ENCODE data around the gene TES. TPM values are rescaled to one million over a fixed set of nuclear protein-coding genes. Genes with fewer than 3 reads are reported as not detected.

TES gene
- total and polyA plus RNA-seq, 4 experiments from 2014 or later = 109 to 248 (median 154) TPM

DNA sequence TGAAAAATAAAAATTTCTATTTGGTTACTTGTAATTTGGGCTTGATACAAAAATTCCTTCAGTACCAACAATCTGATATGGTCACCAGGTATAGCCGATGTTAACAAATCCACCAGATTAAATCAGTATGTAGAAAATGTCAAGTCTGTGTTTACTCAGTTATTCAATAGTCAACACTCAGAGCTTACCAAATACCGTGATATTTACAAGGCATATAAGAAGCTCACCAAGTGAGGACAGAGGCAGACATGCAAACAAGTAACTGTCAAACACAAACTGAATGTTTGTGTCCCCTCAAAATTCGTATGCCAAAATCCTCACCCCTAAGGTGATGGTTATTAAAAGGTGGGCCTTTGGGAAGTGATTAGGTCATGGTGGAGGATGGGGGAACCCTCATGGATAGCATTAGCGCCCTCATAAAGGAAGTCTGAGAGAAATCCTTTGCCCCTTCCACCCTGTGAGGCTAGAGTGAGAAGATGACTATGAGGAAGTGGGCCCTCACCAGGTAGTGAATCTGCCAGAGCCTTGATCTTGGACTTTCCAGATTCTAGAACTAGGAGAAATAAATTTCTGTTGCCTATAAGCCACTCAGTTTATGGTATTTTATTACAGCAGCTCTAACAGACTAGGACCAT is 63.1 kb downstream of the TES start:
- Mint-ChIP-seq H3K27ac (no peak overlapping the region), H3K27me3 (peaks cover 7 to 30% of the 10 kb centered on the region in 2 donors), H3K36me3 (no peaks in the 10 kb centered on the region), H3K4me3 (no peak overlapping the region), H3K9me3 (no peaks in the 10 kb centered on the region), H3K4me1 (no peaks in the 10 kb centered on the region)
- Histone ChIP-seq H3K27me3 (ENCODE audit: insufficient read depth, low read length) (no peaks in the 10 kb centered on the region), H3K27ac (ENCODE audit: low read depth, low read length) (no peak overlapping the region), H3K36me3 (ENCODE audit: insufficient read depth, low read length) (no peaks in the 10 kb centered on the region), H3K9me3 (ENCODE audit: control insufficient read depth in 1 of 2, low read length in 2 of 2) (no peaks in the 10 kb centered on the region), H3K4me3 (ENCODE audit: low read length in 2 of 2) (no peak overlapping the region), H3K4me1 (ENCODE audit: insufficient read depth, low read length) (no peaks in the 10 kb centered on the region)
- CTCF ChIA-PET (ENCODE audit: partially characterized antibody) = interaction anchor here (1.0 kb wide), 1 partner anchor 14 kb away, joined by 3 read pairs; no protein-coding TSS in a partner anchor
- intact Hi-C loops (cut with micrococcal nuclease) = no loop called here
- POLR2A ChIA-PET (ENCODE audit: partially characterized antibody) = no interaction called here
- DNase-seq = no peak

DNA sequence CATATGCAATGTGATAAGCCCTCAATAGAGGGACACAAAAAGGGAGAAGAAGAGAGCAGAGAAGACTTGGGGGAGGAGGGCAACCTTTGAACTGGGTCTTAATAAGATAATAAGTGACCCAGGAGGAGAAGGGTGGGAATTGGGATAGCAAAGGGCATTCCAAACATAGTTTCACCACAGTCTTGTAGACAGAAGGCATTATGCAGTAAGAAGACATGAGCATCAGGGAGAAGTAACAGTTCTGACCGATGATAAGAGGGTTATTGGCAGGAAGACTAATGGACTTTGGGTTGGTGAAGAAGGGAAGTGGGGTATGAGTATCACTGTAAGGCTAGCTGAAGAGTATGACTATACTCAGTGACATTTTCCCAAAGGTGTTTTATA is 63.6 kb downstream of the TES start:
- no peak overlapping the region for H3K4me3 Mint-ChIP-seq

DNA sequence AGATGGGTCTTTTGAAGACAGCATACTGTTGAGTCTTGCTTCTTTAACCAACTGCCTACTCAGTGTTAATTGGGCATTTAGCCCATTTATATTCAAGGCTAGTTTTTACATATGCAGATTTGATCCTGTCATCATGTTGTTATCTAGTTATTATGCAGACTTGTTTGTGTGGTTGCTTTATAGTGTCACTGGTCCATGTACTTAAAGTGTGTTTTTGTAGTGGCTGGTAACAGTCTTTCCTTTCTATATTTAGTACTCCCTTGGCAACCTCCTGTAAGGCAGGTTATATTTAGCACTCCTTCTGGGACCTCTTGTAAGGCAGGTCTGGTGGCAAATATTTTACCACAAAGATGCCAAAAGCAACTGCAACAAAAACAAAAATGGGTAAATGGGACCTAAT is 66.7 kb downstream of the TES start:
- no peak overlapping the region for H3K4me3 Mint-ChIP-seq
- no peaks in the 10 kb centered on the region for H3K4me1 Mint-ChIP-seq
- no peaks in the 10 kb centered on the region for H3K9me3 Mint-ChIP-seq
- Histone ChIP-seq H3K4me3 (ENCODE audit: low read length in 2 of 2) (no peak overlapping the region), H3K27me3 (ENCODE audit: insufficient read depth, low read length) (no peaks in the 10 kb centered on the region), H3K27ac (ENCODE audit: low read depth, low read length) (no peak overlapping the region), H3K36me3 (ENCODE audit: insufficient read depth, low read length) (no peaks in the 10 kb centered on the region), H3K4me1 (ENCODE audit: insufficient read depth, low read length) (no peaks in the 10 kb centered on the region), H3K9me3 (ENCODE audit: control insufficient read depth in 1 of 2, low read length in 2 of 2) (no peaks in the 10 kb centered on the region)
- no peaks in the 10 kb centered on the region for H3K36me3 Mint-ChIP-seq
- no peak for DNase-seq
- H3K27ac Mint-ChIP-seq = no peak overlapping the region
- intact Hi-C loops (cut with micrococcal nuclease) = no loop called here
- peaks cover 5 to 26% of the 10 kb centered on the region in 2 donors for H3K27me3 Mint-ChIP-seq
- CTCF ChIA-PET (ENCODE audit: partially characterized antibody) = no interaction called here
- POLR2A ChIA-PET (ENCODE audit: partially characterized antibody) = no interaction called here

More for the DNA sequence above, 63.6 kb downstream of the TES start:
- Histone ChIP-seq H3K9me3 (ENCODE audit: control insufficient read depth in 1 of 2, low read length in 2 of 2) (no peaks in the 10 kb centered on the region), H3K36me3 (ENCODE audit: insufficient read depth, low read length) (no peaks in the 10 kb centered on the region), H3K27me3 (ENCODE audit: insufficient read depth, low read length) (no peaks in the 10 kb centered on the region), H3K4me3 (ENCODE audit: low read length in 2 of 2) (no peak overlapping the region), H3K4me1 (ENCODE audit: insufficient read depth, low read length) (no peaks in the 10 kb centered on the region), H3K27ac (ENCODE audit: low read depth, low read length) (no peak overlapping the region)
- DNase-seq = no peak
- no peaks in the 10 kb centered on the region for H3K4me1 Mint-ChIP-seq
- POLR2A ChIA-PET (ENCODE audit: partially characterized antibody) = no interaction called here
- peaks cover 5 to 28% of the 10 kb centered on the region in 2 donors for H3K27me3 Mint-ChIP-seq
- no peak overlapping the region for H3K27ac Mint-ChIP-seq
- H3K36me3 Mint-ChIP-seq = no peaks in the 10 kb centered on the region
- H3K9me3 Mint-ChIP-seq = no peaks in the 10 kb centered on the region
- CTCF ChIA-PET (ENCODE audit: partially characterized antibody) = interaction anchor here (1.0 kb wide), 1 partner anchor 15 kb away, joined by 3 read pairs; no protein-coding TSS in a partner anchor
- intact Hi-C loops (cut with micrococcal nuclease) = no loop called here

DNA sequence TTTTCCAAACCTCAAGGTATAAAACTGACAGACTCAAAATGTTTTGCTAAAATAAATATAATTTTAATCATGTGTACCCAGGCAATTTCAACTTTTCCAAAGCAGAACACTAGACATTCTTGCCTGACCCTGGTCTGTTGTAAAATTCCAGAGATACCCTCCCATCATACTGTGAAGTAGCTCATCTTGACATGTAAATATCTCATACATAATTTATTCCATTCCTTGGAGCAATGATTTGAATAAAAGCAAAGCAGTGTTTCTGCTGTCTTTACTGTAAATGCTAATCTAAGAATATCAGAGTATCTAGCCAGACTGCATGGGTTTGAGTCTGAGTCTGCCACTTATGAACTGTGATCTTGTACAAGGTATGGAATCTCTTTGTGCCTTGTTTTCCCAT is 68.9 kb downstream of the TES start:
- CTCF ChIA-PET (ENCODE audit: partially characterized antibody) = interaction anchor here (0.6 to 1.3 kb wide), 4 partner anchors 9 to 312 kb away, joined by 3 read pairs; no protein-coding TSS in a partner anchor
- H3K27ac Mint-ChIP-seq = no peak overlapping the region
- no peak overlapping the region for H3K4me3 Mint-ChIP-seq
- H3K9me3 Mint-ChIP-seq = no peaks in the 10 kb centered on the region
- H3K36me3 Mint-ChIP-seq = no peaks in the 10 kb centered on the region
- POLR2A ChIA-PET (ENCODE audit: partially characterized antibody) = no interaction called here
- no peaks in the 10 kb centered on the region for H3K4me1 Mint-ChIP-seq
- Histone ChIP-seq H3K9me3 (ENCODE audit: control insufficient read depth in 1 of 2, low read length in 2 of 2) (no peaks in the 10 kb centered on the region), H3K36me3 (ENCODE audit: insufficient read depth, low read length) (no peaks in the 10 kb centered on the region), H3K27me3 (ENCODE audit: insufficient read depth, low read length) (no peaks in the 10 kb centered on the region), H3K4me3 (ENCODE audit: low read length in 2 of 2) (no peak overlapping the region), H3K4me1 (ENCODE audit: insufficient read depth, low read length) (no peaks in the 10 kb centered on the region), H3K27ac (ENCODE audit: low read depth, low read length) (no peak overlapping the region)
- peaks cover 5 to 24% of the 10 kb centered on the region in 2 donors for H3K27me3 Mint-ChIP-seq
- intact Hi-C loops (cut with micrococcal nuclease) = no loop called here
- no peak for DNase-seq

DNA sequence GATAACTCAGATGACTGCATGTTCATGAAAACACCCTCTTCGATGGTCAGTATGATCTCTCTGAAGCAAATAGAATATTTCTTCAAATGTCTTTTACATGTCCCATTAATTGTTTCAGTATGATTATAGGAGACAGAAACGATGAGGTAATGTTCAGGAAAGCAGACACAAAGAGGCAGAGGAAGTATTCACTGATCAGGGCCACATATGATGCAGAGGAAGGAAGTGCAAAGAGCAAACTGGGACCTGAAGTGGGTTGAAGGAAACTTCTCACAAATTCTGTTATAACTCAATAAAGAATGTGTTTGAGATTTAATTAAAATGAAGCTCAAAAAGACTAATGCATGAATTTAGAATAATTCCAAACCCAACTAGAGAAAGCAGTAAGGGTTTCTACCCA is 70.5 kb downstream of the TES start:
- no peak overlapping the region for H3K4me3 ChIP-seq (ENCODE audit: low read length in 2 of 2)
- Mint-ChIP-seq H3K27me3 (peaks cover 5 to 21% of the 10 kb centered on the region in 2 donors), H3K4me3 (no peak overlapping the region), H3K36me3 (no peaks in the 10 kb centered on the region), H3K27ac (no peak overlapping the region), H3K9me3 (no peaks in the 10 kb centered on the region), H3K4me1 (no peaks in the 10 kb centered on the region)
- DNase-seq = no peak
- no peaks in the 10 kb centered on the region for H3K36me3 ChIP-seq (ENCODE audit: insufficient read depth, low read length)
- H3K4me1 ChIP-seq (ENCODE audit: insufficient read depth, low read length) = no peaks in the 10 kb centered on the region
- ChIA-PET POLR2A (ENCODE audit: partially characterized antibody) (no interaction called here), CTCF (ENCODE audit: partially characterized antibody) (no interaction called here)
- no peak overlapping the region for H3K27ac ChIP-seq (ENCODE audit: low read depth, low read length)
- no peaks in the 10 kb centered on the region for H3K27me3 ChIP-seq (ENCODE audit: insufficient read depth, low read length)
- no peaks in the 10 kb centered on the region for H3K9me3 ChIP-seq (ENCODE audit: control insufficient read depth in 1 of 2, low read length in 2 of 2)
- intact Hi-C loops (cut with micrococcal nuclease) = no loop called here

DNA sequence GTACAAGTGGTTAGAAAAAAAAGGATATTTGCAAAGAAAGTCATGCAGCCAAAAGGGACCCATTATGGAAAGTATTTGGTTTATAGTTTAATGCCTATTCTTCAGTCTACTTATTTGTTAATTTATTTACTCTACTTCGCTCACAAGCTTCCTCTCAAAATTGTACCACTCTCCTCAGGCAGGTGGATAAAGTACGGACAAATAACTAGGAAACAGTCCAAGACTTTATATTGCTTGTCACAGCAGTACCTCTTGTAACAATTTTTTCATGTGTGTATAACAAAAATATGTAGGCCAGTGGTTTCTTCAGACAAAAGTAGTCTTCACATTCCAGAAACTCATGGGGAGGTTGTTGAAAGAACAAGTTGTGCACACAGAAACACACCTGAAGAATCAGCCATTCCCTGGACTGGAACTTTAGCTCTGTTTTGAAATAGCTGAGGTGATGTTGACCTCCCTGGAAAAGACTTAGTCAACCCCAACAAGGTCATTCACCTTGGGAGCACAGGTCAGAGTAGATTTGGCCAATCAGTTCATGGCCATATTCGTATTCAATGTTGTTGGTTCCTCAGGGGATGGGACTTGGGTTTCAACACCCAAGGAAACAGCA is 73.4 kb downstream of the TES start:
- Histone ChIP-seq H3K4me3 (ENCODE audit: low read length in 2 of 2) (no peak overlapping the region), H3K4me1 (ENCODE audit: insufficient read depth, low read length) (no peaks in the 10 kb centered on the region), H3K27me3 (ENCODE audit: insufficient read depth, low read length) (no peaks in the 10 kb centered on the region), H3K27ac (ENCODE audit: low read depth, low read length) (no peak overlapping the region), H3K36me3 (ENCODE audit: insufficient read depth, low read length) (no peaks in the 10 kb centered on the region), H3K9me3 (ENCODE audit: control insufficient read depth in 1 of 2, low read length in 2 of 2) (no peaks in the 10 kb centered on the region)
- ChIA-PET CTCF (ENCODE audit: partially characterized antibody) (no interaction called here), POLR2A (ENCODE audit: partially characterized antibody) (no interaction called here)
- DNase-seq = no peak
- Mint-ChIP-seq H3K27me3 (peaks cover 2 to 4% of the 10 kb centered on the region in 2 donors), H3K27ac (no peak overlapping the region), H3K4me1 (no peaks in the 10 kb centered on the region), H3K36me3 (no peaks in the 10 kb centered on the region), H3K4me3 (no peak overlapping the region), H3K9me3 (no peaks in the 10 kb centered on the region)
- intact Hi-C loops (cut with micrococcal nuclease) = no loop called here

DNA sequence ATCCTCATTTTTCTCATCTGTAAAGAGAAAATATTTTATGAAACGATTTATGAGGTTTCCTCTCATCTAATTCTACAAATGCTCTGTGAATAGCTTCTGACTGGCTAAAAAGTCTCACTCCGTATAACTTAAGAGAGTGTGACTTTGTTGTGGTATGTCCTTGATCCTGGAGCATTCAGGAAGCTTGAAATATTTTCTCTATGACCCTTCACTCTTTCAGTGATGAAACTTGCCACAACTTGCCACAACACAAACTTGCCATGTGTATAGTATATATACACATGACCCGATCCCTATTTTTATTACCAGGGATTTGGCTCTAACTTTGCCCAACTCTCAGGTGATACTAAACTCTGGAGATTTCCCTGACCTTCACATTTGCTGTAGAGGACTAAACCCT is 74.1 kb downstream of the TES start:
- Mint-ChIP-seq H3K9me3 (no peaks in the 10 kb centered on the region), H3K4me3 (no peak overlapping the region), H3K27me3 (peaks cover 2 to 4% of the 10 kb centered on the region in 2 donors), H3K27ac (no peak overlapping the region), H3K36me3 (no peaks in the 10 kb centered on the region), H3K4me1 (no peaks in the 10 kb centered on the region)
- no peak overlapping the region for H3K4me3 ChIP-seq (ENCODE audit: low read length in 2 of 2)
- no peak overlapping the region for H3K27ac ChIP-seq (ENCODE audit: low read depth, low read length)
- CTCF ChIA-PET (ENCODE audit: partially characterized antibody) = no interaction called here
- DNase-seq = no peak
- no peaks in the 10 kb centered on the region for H3K36me3 ChIP-seq (ENCODE audit: insufficient read depth, low read length)
- POLR2A ChIA-PET (ENCODE audit: partially characterized antibody) = no interaction called here
- no peaks in the 10 kb centered on the region for H3K27me3 ChIP-seq (ENCODE audit: insufficient read depth, low read length)
- H3K4me1 ChIP-seq (ENCODE audit: insufficient read depth, low read length) = no peaks in the 10 kb centered on the region
- H3K9me3 ChIP-seq (ENCODE audit: control insufficient read depth in 1 of 2, low read length in 2 of 2) = no peaks in the 10 kb centered on the region
- intact Hi-C loops (cut with micrococcal nuclease) = no loop called here

Data from CD4-positive, alpha-beta memory T cell (primary cell).